Vagina (tissue), 2 donors: Measurements from ENCODE around the gene ZBED1.

Experiments used
- POLR2AphosphoS5 ChIP-seq, 2 donors: sonication (generic); formaldehyde crosslinking; IDR thresholded peaks; one replicate each; pipeline ENCODE4 v1.9.0; 2017; ENCODE audit warnings: antibody characterized with exemption in 2 of 2, mild to moderate bottlenecking in 2 of 2, low read depth in 1 of 2; ENCODE audit not compliant: insufficient read depth in 1 of 2
- TF ChIP-seq, protein P1 (sequence below), 3 experiments: fragments of 450-650 bp in 2 of 3; fragments of 200-600 bp in 1 of 3; sonication (generic) in 1 of 3; IDR thresholded peaks; one replicate each; pipeline ENCODE4 v1.5.1; 2017 to 2019; ENCODE audit warnings: antibody characterized with exemption in 3 of 3, mild to moderate bottlenecking in 2 of 3, moderate library complexity in 2 of 3

DNA sequence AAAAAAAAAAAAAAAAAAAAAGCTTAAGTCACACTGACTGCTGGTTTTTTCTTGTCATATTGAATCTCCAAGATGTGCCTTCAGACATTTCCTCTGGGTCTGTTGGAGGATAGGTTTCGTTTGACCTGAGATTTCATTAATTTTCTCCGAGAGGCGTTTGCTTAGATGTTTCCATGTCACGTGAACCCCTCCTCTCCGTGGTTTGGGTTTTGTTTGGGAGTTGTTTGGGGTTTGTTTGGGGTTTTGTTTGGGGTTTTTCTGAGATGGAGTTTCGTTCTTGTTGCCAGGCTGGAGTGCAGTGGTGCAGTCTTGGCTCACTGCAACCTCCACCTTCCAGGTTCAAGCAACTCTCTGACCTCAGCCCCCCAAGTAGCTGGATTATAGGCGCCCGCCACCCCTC lies 40.8 kb upstream of the ZBED1 start:
- TF ChIP-seq, protein P1, sequence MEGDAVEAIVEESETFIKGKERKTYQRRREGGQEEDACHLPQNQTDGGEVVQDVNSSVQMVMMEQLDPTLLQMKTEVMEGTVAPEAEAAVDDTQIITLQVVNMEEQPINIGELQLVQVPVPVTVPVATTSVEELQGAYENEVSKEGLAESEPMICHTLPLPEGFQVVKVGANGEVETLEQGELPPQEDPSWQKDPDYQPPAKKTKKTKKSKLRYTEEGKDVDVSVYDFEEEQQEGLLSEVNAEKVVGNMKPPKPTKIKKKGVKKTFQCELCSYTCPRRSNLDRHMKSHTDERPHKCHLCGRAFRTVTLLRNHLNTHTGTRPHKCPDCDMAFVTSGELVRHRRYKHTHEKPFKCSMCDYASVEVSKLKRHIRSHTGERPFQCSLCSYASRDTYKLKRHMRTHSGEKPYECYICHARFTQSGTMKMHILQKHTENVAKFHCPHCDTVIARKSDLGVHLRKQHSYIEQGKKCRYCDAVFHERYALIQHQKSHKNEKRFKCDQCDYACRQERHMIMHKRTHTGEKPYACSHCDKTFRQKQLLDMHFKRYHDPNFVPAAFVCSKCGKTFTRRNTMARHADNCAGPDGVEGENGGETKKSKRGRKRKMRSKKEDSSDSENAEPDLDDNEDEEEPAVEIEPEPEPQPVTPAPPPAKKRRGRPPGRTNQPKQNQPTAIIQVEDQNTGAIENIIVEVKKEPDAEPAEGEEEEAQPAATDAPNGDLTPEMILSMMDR (IDR thresholded peaks at IDR 0.05): no peak
- no peak for TF ChIP-seq POLR2AphosphoS5 (IDR thresholded peaks at IDR 0.05; ENCODE audit: insufficient read depth in 1 of 2, low read depth in 1 of 2)
